Smooth muscle cell (in vitro differentiated cells): ENCODE data around the gene MACROD2. TPM values are rescaled to one million over a fixed set of nuclear protein-coding genes. Genes with fewer than 3 reads are reported as not detected.

Experiments used
- DNase-seq: peaks from one replicate; lab custom pipeline; 2025; ENCODE audit not compliant: unreplicated experiment; lab: John Stamatoyannopoulos, UW
- H2AFZ ChIP-seq: fragments of 200-600 bp; sonication (generic); 2 replicates; pipeline ENCODE4 v1.6.0; 2016; ENCODE audit warnings: antibody characterized with exemption, low read depth, mild to moderate bottlenecking
- H3F3A ChIP-seq: fragments of 200-600 bp; sonication (generic); 2 replicates; pipeline ENCODE4 v1.6.0; 2017; ENCODE audit warnings: antibody characterized with exemption, low read depth
- H3K27ac ChIP-seq: fragments of 200-600 bp; sonication (generic); 2 replicates; pipeline ENCODE4 v1.5.1; 2016; ENCODE audit warnings: low read depth, mild to moderate bottlenecking
- H3K27me3 ChIP-seq: fragments of 200-600 bp; sonication (generic); 2 replicates; pipeline ENCODE4 v1.6.1; 2016; ENCODE audit warnings: low read depth, mild to moderate bottlenecking
- H3K36me3 ChIP-seq: fragments of 200-600 bp; sonication (generic); 2 replicates; pipeline ENCODE4 v1.5.1; 2016; ENCODE audit warnings: low read depth
- H3K4me1 ChIP-seq: fragments of 200-600 bp; sonication (generic); 2 replicates; pipeline ENCODE4 v1.5.1; 2016; ENCODE audit warnings: low read depth
- H3K4me2 ChIP-seq: fragments of 200-600 bp; sonication (generic); 2 replicates; pipeline ENCODE4 v1.6.0; 2016; ENCODE audit warnings: mild to moderate bottlenecking
- H3K4me3 ChIP-seq: fragments of 200-600 bp; sonication (generic); 2 replicates; pipeline ENCODE4 v1.5.1; 2016; ENCODE audit warnings: mild to moderate bottlenecking
- H3K79me2 ChIP-seq: fragments of 200-600 bp; sonication (generic); 2 replicates; pipeline ENCODE4 v1.6.0; 2016; ENCODE audit warnings: low read depth, mild to moderate bottlenecking
- H3K9ac ChIP-seq: fragments of 200-600 bp; sonication (generic); 2 replicates; pipeline ENCODE4 v1.6.0; 2016; ENCODE audit warnings: low read depth
- H3K9me3 ChIP-seq: fragments of 200-600 bp; sonication (generic); replicated peaks from 2 replicates; pipeline ENCODE4 v1.5.1; 2016; ENCODE audit warnings: low read depth
- H4K20me1 ChIP-seq: fragments of 200-600 bp; sonication (generic); 2 replicates; pipeline ENCODE4 v1.6.0; 2016; ENCODE audit warnings: low read depth
- CTCF ChIP-seq: fragments of 200-600 bp; sonication (generic); IDR thresholded peaks from 2 replicates; pipeline ENCODE4 v1.5.1; 2017; ENCODE audit warnings: borderline replicate concordance, mild to moderate bottlenecking, antibody characterized with exemption; ENCODE audit not compliant: insufficient read depth, poor library complexity, severe bottlenecking
- WGBS: methylation state at CpG from one replicate; pipeline ENCODE4 v1.1.7; 2016; ENCODE audit warnings: low lambda C conversion rate; 5-methylcytosine and 5-hydroxymethylcytosine counted together
- polyA plus RNA-seq: library from polyadenylated mRNA; unstranded; fragments of >200 nt; fragmentation: Nextera tagmentation; extraction: Ambion mirVana; gene quantifications from 2 replicates; pipeline ENCODE4 v1.2.1, GENCODE V29; 2016
- total RNA-seq: library from RNA; depleted of rRNA; stranded (reverse); fragments of >200 nt; gene quantifications from 2 replicates; pipeline ENCODE4 v1.2.3, GENCODE V29; 2014

Gene MACROD2
- total and polyA plus RNA-seq, 2 experiments from 2014 or later: 0.04 to 0.32 TPM

- no peaks in the 10 kb centered on the region for H3K79me2 ChIP-seq
- no peaks in the 10 kb centered on the region for H3K36me3 ChIP-seq
- no peak for TF ChIP-seq CTCF
- H3F3A ChIP-seq: no peaks in the 10 kb centered on the region
- no peaks in the 10 kb centered on the region for H3K4me1 ChIP-seq
- H4K20me1 ChIP-seq: no peaks in the 10 kb centered on the region
- WGBS: 95% methylated on average over 4 of the region's 4 CpGs
- no peaks in the 10 kb centered on the region for H3K9me3 ChIP-seq
- H3K27ac ChIP-seq: no peak overlapping the region
- H3K4me2 ChIP-seq: no peak overlapping the region
- no peak overlapping the region for H3K9ac ChIP-seq
- DNase-seq: no peak
- H3K4me3 ChIP-seq: no peak overlapping the region
- H3K27me3 ChIP-seq: no peaks in the 10 kb centered on the region
- no peak overlapping the region for H2AFZ ChIP-seq
Observed at GRCh38 chr20:15449061-15449460, 1453.7 kb downstream of the MACROD2 start.

GRCh38 chr20:15451241-15451640, 1455.9 kb downstream of the MACROD2 start:
- H3K36me3 ChIP-seq: no peaks in the 10 kb centered on the region
- H3F3A ChIP-seq: no peaks in the 10 kb centered on the region
- no peaks in the 10 kb centered on the region for H4K20me1 ChIP-seq
- no peaks in the 10 kb centered on the region for H3K9me3 ChIP-seq
- no peak overlapping the region for H2AFZ ChIP-seq
- H3K27ac ChIP-seq: no peak overlapping the region
- no peak for TF ChIP-seq CTCF
- H3K4me2 ChIP-seq: no peak overlapping the region
- no peaks in the 10 kb centered on the region for H3K4me1 ChIP-seq
- no peak overlapping the region for H3K9ac ChIP-seq
- no peak for DNase-seq
- WGBS: 94% methylated on average over 2 of the region's 2 CpGs
- H3K27me3 ChIP-seq: no peaks in the 10 kb centered on the region
- H3K79me2 ChIP-seq: no peaks in the 10 kb centered on the region
- H3K4me3 ChIP-seq: no peak overlapping the region

- Histone ChIP-seq H4K20me1 (no peaks in the 10 kb centered on the region), H3K36me3 (no peaks in the 10 kb centered on the region), H3K27me3 (no peaks in the 10 kb centered on the region), H3K9ac (no peak overlapping the region), H2AFZ (no peak overlapping the region), H3K79me2 (no peaks in the 10 kb centered on the region), H3K9me3 (no peaks in the 10 kb centered on the region), H3K27ac (no peak overlapping the region), H3K4me2 (no peak overlapping the region), H3F3A (no peaks in the 10 kb centered on the region), H3K4me1 (no peaks in the 10 kb centered on the region), H3K4me3 (no peak overlapping the region)
- DNase-seq: no peak
- 70% methylated on average over 4 of the region's 4 CpGs for WGBS
- no peak for TF ChIP-seq CTCF
Observed at GRCh38 chr20:15455279-15455678, 1460.0 kb downstream of the MACROD2 start.

GRCh38 chr20:15461938-15462337, 1466.6 kb downstream of the MACROD2 start:
- Histone ChIP-seq H3K27me3 (no peaks in the 10 kb centered on the region), H4K20me1 (no peaks in the 10 kb centered on the region), H3K36me3 (no peaks in the 10 kb centered on the region), H3K9ac (no peak overlapping the region), H3K4me1 (no peaks in the 10 kb centered on the region), H2AFZ (no peak overlapping the region), H3K4me3 (no peak overlapping the region), H3F3A (no peaks in the 10 kb centered on the region), H3K9me3 (no peaks in the 10 kb centered on the region), H3K4me2 (no peak overlapping the region), H3K79me2 (no peaks in the 10 kb centered on the region), H3K27ac (no peak overlapping the region)
- no peak for DNase-seq
- no peak for TF ChIP-seq CTCF
- WGBS: 95% methylated on average over 4 of the region's 4 CpGs
